HEK293T (cell line): ENCODE measurements around the gene ERAP2.

ENCODE experiments used
- BHLHE40 ChIP-seq: fragments of 450-650 bp; IDR thresholded peaks from 2 replicates; pipeline ENCODE4 v1.6.1; 2016; ENCODE audit warnings: mild to moderate bottlenecking, moderate library complexity, borderline replicate concordance
- HDGF ChIP-seq: fragments of 450-650 bp; IDR thresholded peaks from 2 replicates; pipeline ENCODE4 v1.6.1; 2017; ENCODE audit warnings: antibody characterized with exemption, borderline replicate concordance
- SP1 ChIP-seq: fragments of 450-650 bp; IDR thresholded peaks from 2 replicates; pipeline ENCODE4 v1.6.1; 2017
- TARDBP ChIP-seq: fragments of 450-650 bp; IDR thresholded peaks from 2 replicates; pipeline ENCODE4 v1.6.1; 2016
- TF ChIP-seq, protein P1 (sequence below): fragments of 450-650 bp; IDR thresholded peaks from 2 replicates; pipeline ENCODE4 v1.6.1; 2016

DNA sequence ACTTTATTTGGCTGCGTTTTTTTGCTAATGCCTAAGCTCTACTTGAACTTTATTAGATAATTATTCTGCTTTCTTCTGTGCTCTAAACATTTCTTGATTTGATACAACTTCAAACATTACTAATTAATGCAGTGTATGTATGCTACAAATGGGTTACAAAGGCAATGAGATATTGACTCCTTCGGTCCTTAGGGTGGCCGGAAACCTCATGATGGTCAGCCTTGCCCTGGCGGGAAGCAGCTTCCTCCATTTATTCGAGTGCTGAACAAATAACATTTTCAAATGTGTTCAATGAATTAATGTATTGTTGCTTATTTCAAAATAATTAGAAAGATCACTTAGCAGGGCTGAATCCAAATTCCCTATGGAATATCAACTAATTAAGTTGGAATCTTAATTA, 55.7 kb downstream of the ERAP2 start:
- no peak for TF ChIP-seq TARDBP
- no peak for TF ChIP-seq SP1
- no peak for TF ChIP-seq BHLHE40
- TF ChIP-seq, protein P1, sequence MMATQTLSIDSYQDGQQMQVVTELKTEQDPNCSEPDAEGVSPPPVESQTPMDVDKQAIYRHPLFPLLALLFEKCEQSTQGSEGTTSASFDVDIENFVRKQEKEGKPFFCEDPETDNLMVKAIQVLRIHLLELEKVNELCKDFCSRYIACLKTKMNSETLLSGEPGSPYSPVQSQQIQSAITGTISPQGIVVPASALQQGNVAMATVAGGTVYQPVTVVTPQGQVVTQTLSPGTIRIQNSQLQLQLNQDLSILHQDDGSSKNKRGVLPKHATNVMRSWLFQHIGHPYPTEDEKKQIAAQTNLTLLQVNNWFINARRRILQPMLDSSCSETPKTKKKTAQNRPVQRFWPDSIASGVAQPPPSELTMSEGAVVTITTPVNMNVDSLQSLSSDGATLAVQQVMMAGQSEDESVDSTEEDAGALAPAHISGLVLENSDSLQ, result no peak
- TF ChIP-seq HDGF, result no peak
